Keratinocyte (primary cell): Measurements from ENCODE around the gene CD7.

Source experiments
- CTCF ChIP-seq, 3 experiments: IDR thresholded peaks in 1 of 3; conservative IDR thresholded peaks in 1 of 3; optimal IDR thresholded peaks in 1 of 3; 2 replicates in 2 of 3; 3 replicates in 1 of 3; pipeline versions ENCODE3 to v1.5.1; 2011; ENCODE audit warnings: low read length in 3 of 3, mild to moderate bottlenecking in 3 of 3, moderate library complexity in 2 of 3, control low read depth in 1 of 3, inconsistent platforms in 1 of 3; ENCODE audit not compliant: insufficient read depth in 2 of 3; ENCODE audit errors: extremely low read depth in 1 of 3
- EZH2 ChIP-seq: IDR thresholded peaks from one replicate; pipeline ENCODE4 v1.6.1; 2012; ENCODE audit warnings: inconsistent platforms, mild to moderate bottlenecking, low read length, moderate library complexity

- TF ChIP-seq CTCF (optimal IDR thresholded peaks at IDR 0.05 in 1 of 3, IDR thresholded peaks at IDR 0.05 in 1 of 3, conservative IDR thresholded peaks at IDR 0.05 in 1 of 3; ENCODE audit: extremely low read depth in 1 of 3, insufficient read depth in 2 of 3, low read length in 3 of 3) (no peak), EZH2 (no peak)
Measured at GRCh38 chr17:82300228-82300627, 17.2 kb downstream of the CD7 start.
